A172 (cell line): ENCODE measurements around the gene TSTD2. TPM values are rescaled to one million over a fixed set of nuclear protein-coding genes. Genes with fewer than 3 reads are reported as not detected.

Experiments used
- DNase-seq: peaks from one replicate; pipeline ENCODE4 v3.0.0-alpha.2; 2015; ENCODE audit warnings: low spot score
- total RNA-seq: library from RNA; depleted of rRNA; stranded (reverse); fragments of >200 nt; shearing (Covaris generic); gene quantifications from 2 replicates; pipeline ENCODE4 v1.2.3, GENCODE V29; 2014

Gene TSTD2
- total RNA-seq, 1 experiment from 2014 or later: 20.9 TPM

DNA sequence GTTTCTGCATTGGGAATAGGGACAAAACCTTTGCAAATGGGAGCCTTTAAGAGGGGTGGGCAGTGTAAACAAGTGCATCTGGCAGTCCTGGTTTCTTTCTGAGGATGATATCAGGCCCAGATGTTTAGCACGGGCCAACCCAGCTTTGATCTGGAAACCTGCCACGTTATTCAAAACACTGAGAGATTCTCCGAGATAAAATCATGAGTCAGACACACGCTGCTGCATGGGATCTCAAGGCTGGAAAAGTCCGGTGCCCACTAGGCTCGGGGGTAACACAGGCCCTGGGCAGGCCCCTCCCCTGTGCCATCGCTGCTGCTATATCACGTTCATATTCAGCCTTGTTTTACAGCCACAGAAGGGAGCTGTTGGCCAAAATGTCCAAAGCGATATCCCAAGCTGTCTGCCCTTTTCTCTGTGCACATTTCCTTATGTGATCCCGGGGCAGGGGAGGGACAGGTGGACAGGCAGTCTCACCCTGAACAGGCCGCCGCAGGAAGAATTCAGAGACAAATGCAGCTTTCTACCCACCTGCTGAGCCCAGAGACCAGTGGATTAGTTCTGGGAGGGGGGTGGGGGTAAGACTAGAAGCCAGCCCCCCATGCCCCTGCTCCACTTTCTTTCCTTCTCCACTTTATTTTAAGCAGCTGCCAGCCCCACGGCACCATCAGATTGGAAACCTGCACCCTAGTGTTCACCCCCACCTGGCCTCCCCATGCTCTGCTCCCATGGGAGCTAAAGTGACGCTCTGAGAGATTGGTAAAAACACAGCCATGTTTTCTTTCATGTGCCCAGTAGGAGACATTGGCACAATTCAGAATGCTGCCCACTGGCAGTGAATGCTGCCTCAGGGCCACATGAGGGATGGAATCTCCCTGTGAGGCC lies 68.6 kb downstream of the TSTD2 start:
- peak; percentile 90 for DNase-seq

DNA sequence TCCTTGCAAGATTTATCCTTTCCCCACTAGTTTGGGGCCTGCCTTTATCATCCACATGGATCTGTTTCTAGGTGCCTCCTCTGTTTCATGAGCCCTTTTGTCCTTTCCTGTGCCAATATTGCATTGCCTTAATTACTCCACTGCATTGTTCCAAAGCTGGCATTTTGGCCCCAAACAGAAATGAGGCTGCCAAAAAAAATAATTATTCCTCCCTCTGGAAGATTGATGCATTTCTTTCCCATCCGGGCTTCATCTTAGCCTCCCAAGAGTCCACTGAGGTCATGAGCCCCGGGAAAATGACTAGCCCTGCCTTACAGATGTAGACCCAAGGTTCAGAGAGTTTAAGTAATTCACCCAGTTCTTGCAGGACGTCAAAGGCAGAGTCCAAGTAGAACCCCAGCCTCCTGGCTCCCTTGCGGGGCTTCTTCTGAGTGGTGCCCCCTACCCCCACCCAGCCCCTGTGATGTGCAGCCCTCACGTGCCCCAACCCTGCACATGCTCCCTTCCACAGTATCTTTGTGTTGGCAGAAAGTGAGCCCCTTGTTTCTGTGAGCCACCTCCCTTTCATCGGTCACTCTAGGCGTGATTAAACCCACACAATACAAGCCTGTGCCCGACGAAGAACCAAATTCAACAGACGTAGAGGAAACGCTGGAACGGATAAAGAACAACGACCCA lies 69.6 kb downstream of the TSTD2 start:
- peak; percentile 52 for DNase-seq

DNA sequence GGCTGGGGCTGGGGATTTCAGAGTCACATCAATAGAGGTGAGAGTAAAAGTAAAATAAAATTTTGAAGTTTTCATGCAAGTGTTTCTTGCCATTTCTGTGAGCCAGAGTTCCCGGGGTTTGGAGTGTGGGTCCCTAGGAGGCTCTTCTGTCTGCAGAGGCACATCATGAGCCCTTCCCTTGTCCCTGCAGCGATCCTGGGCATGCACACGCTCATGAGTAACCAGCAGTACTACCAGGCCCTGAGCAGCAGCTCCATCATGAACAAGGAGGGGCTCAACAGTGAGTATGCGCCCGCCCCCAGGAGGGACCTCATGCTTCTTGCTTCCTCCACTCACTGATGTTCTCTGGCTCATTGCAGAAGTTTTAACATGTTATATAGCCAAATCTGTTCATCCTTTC lies 70.6 kb downstream of the TSTD2 start:
- DNase-seq: no peak

DNA sequence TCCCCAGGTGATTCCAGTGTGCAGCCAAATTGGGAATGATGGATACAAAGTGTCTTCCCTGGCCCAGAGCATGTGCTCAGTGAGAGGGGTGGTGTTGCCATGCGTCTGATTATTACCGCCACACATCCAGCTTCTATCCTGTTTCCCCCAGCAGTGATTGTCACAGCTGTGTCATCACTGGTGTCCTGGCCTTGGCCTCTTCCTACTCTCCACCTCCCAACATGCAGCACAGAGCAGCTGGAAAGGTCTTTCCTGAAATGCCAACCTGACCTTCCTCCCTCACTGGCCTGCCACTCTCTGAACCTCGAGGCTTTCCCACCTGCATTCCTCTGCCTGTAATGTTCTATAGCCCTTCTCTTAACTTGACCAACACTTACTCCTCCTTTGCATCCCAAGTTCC lies 71.7 kb downstream of the TSTD2 start:
- no peak for DNase-seq

DNA sequence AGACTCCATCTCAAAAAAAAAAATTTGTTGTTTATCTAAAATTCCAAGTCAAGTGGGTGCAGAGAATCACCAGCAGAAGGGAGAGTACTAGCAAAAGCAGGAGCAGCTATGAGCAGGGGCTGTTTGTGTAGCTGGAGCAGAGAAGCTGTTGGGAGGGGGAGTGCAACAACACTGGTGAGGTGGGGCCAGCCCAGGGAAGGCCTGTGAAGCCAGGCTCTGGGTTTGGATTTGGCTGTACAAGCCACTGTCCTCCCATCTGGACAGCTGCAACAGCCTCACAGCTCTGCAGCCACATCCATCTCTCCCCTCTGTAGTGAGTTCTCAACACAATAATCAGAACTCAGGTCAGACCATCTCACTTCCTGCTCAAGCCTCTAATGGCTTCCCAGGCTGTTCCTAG lies 72.3 kb downstream of the TSTD2 start:
- no peak for DNase-seq

DNA sequence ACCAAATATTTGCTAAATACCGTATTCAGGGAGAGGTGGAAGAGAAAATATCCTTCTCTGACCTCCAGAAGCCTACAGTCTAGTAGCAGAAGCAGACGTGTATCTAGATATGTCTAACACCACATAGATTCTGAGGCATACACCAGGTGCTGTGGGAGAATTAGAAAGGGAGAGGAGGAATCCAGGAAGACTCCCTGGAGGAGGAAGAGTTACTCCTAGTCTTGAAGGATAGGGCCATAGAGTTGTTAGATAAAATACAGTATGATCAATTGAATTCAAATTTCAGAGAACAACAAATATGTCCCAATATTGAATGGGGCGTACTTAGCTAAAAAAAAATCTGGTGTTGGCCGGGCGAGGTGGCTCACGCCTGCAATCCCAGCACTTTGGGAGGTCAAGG lies 73.0 kb downstream of the TSTD2 start:
- DNase-seq: no peak

DNA sequence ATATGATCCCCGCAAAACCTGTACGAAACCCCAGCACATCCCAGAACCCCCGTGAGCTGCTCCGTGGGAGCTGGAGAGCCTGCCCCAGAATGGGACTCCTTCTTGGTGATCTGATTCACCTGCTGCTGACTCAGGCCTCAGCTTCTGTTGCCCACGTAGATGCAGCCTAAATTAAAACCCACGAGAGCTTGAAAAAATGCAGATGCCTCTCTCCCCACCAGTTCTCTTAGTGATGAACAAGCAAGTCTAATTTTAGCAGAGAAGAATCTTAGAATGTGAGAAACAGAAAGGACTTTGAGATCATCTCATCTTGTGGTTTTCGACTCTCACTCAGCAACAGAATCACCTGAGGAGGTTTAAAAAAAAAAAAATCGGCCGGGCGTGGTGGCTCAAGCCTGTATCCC lies 74.1 kb downstream of the TSTD2 start:
- peak; percentile 84 for DNase-seq

DNA sequence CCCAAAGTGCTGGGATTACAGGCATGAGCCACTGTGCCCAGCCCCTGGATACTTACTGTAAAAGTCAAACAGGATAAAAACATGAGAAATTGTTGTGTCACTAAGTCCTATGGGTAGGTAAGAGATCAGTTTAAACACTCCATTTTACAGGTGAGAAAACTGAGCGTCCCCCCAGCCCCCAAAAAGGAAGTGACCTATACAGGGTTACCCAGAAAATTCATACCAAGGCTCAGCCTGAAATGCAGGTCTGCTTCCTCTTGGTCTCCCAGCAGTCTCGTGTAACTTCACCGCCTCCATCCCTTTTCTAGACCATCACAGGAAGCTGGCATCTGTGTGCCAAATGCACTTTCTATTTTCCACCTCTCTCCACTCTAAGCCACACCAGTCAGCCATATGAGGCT lies 74.5 kb downstream of the TSTD2 start:
- DNase-seq: no peak

DNA sequence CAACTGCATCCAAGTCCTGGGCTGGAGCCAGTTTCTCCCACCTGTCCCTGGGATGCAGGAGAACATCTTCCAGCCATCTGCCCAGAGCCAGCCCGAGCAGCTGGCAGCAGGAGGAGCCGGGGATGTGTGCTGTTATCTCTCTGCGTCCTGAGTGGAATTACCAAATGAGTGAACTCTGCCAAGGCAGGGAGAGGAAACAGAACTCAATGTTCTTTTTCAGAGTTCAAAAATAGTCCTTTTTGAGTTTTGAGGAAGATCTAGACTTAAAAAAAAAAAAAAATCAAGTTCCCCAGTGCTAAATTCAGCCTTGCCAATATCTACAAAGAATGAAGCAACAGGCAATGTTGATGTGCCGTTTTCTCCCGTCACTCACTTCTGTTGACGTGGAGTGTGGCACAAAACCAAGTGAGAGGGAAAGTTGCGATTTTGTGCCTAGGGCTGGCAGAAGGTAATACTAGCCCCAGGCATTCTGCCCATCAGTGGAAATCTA lies 75.5 kb downstream of the TSTD2 start:
- no peak for DNase-seq

DNA sequence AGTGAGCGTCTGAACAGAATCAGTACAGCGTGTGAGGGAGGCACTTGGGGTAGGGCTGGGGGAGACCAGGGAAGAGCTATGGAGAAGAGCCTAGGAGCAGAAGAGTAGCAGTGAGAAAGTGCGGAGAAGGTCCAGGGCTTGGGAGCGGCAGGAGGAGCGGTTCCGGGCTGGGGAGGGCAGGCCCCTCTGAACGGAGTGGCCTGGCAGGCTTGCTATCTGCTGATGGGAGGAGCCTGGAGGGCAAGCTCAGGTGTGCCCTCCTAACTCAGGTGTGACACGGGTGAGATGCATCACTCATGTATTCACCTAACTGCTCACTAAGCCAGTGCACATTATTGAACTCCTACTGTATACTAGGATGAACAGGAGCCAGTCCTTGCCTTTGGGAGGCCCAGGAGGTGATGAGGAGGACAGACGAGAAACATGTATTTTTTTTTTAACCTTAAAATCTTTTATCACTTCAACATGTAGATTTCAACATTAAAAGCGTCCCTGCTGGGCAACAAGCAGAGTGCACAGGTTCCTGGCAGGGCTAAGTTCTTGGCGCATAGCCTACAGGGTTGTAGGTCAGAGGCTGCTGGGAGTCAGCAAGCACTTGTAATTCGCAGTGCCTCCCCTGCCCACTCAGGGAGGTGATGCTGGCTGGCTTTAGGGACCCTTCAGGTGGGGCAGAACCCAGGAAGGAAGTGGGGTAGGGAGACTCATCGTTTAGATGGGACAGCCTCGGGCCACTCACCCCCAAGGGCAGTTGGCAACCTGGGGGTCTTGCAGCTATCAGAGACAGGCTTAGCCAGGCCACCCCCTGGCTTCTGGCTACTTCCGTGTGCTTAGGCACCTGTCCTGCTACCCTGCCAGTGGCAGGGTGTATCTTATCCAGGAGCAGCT lies 76.2 kb downstream of the TSTD2 start:
- DNase-seq: no peak

DNA sequence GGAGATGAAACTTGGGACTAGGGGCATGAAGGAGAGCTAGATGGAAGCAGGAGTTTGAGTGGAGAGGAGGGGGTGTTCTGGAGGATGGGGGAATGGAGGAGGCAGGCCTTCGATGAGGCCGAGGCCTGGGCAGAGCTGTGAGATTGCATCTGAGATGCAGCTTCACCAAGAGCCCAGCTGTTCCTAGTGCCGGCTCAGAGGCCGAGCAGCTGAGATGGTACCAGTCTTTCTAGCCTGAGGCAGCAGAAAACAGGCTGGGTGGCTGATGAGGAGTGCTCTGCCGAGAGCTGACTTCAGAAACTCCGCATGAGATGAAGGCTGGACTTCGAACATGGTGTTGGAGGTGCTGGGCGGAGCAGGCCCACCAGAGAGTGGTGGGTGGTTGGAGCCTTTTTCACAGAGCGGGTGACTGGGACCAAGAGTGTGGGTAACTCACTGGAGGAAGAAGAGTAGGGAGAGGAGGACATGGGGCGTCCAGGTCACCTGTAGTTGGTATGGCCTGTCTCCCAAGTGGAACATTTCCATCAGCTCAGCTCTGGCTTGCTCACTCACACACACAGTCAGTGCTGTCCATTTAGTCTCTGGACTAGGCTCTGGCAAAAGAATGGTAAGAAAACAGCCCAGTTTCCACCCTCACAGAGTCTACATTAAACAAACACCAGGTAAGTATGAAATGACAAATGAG lies 77.0 kb downstream of the TSTD2 start:
- no peak for DNase-seq

DNA sequence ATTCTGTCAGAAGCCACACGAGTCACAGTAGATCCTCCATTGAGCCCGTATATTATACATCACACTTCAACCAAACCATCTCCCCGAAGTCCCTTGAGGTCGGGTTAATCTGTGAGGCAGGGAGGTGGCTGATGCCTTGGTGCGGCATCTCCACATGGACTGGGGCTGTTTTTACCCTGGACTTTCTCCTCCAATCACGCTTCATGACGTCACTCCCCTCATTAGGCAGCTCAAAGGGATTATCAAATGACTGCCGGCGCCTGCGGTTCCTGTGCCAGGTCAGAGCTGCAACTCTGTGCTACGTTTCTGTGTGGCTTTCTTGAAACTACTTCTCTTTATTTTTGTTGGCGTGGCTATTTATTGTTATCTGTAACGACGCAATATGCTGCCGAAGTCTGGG lies 78.0 kb downstream of the TSTD2 start:
- DNase-seq: no peak

DNA sequence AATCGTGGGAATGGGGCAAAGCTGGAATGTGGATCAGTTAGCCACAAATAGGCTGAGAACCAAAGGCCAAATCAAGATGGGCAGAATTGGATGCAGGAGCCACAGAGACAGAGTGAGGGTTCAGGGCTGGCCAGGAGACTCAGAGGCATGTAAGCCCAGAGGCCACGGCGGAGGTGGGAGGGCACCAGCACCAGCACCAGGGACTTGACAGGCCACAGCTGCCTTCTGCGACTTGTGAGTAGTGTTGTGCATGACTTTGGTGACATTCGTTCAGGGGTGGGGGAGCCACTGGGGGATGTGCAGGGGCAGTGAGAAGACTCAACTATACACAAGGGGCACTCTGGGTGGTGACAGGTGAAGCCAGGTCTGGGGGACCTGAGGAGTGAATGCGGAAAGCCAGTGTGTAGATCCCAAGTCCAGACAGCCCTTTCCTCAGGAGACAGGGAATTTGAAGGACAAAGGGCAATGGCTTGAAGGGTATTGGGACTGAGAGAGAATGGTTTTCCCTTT lies 78.5 kb downstream of the TSTD2 start:
- DNase-seq: no peak

DNA sequence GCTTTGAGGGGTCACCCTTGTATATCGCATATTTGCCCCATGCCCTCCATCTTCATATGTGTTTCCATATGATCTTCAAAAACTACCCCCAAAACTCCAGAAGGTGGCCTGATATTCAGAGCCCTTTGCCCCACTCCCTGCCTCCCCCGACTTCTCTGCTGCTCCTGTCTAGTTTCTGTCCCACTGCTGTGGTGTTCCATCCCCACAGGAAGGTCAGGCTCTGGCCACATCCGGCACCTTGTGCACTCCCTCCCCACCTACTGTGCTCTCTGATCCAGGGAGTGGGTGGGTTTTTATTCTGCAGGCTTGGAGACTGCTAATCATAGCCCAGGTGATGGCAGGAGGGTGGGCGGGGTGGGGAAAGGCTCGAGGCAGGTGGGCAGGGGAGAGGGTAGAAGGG lies 79.3 kb downstream of the TSTD2 start:
- DNase-seq: no peak

DNA sequence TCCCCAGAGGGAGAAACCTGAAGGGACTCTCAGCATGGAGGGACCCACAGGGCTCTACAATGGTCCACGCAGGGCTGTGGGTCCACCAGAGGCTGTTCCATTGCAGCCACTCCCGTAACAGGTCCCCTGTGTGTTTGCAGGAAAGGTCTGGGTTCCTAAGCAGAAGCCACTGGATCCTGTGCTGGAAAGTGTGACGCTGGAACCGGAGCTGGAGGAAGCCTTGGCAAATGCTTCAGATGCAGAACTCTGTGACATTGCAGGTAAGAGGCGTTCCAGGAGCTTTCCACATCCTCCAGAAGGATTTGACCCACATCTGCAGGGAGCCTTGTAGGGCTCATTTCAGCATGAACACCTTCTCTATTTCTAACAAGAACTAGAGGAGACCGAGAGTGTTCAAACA lies 80.0 kb downstream of the TSTD2 start:
- DNase-seq: no peak

DNA sequence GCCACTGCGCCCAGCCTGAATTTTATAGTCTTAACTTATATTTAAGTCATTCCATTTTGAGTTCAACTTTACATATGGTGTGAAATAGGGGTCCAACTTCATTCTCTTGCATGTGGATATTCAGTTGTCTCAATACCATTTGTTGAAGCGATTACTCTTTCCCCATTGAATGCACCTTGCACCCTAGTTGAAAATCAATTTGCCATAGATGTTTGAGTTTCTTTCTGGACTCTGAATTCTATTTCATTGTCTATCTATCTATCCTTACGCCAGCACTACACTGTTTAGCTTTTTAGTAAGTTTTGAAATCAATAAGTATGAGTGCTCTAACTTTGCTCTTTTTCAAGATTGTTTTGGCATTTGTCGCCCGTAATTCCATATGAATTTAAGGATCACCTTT lies 81.9 kb downstream of the TSTD2 start:
- DNase-seq: no peak

DNA sequence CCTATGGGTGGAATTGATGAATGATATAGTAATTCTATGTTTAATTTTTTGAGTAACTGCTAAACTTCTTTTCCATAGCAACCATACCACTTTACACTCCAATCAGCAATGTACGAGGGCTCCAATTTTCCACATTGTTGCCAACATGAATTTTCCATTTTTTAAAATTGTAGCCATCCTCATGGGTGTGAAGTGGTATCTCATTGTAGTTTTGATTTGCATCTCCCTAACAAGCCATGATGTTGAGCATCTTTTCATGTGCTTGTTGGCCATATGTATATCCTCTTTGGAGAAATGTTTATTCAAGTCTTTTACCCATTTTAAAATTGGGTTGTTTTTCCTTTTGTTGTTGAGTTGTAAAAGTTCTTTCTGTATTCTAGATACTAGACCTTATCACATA lies 82.8 kb downstream of the TSTD2 start:
- no peak for DNase-seq
